PFSK-1 (cell line): ENCODE measurements around the gene ZNF653.

Source experiments
- REST ChIP-seq, 2 experiments: IDR thresholded peaks; 2 replicates each; pipeline versions ENCODE4 v1.6.1 to v1.8.0; 2011 to 2012; ENCODE audit warnings: low read depth in 2 of 2, low read length in 2 of 2, control low read depth in 1 of 2, inconsistent platforms in 1 of 2, mild to moderate bottlenecking in 1 of 2, moderate library complexity in 1 of 2; ENCODE audit not compliant: insufficient read depth in 1 of 2
- SIN3A ChIP-seq: IDR thresholded peaks from 2 replicates; pipeline ENCODE4 v1.6.1; 2012; ENCODE audit warnings: mild to moderate bottlenecking, low read length, moderate library complexity, borderline replicate concordance; ENCODE audit not compliant: insufficient read depth

- TF ChIP-seq SIN3A (no peak), REST (IDR thresholded peaks at IDR 0.05; ENCODE audit: insufficient read depth in 1 of 2, low read depth in 2 of 2, low read length in 2 of 2) (no peak)
Measured at GRCh38 chr19:11456659-11457058, 49.0 kb downstream of the ZNF653 start.
